Right renal pelvis (tissue), 4 donors: ENCODE data around the gene ARHGEF19. TPM values are rescaled to one million over a fixed set of nuclear protein-coding genes. Genes with fewer than 3 reads are reported as not detected.
"Not testable (repeated sequence)": the region's sequence is repeated elsewhere in the genome, so short reads cannot be mapped to it uniquely, and the experiment has no call there.

Experiments
- DNase-seq, 4 donors: peaks; one replicate each; pipeline ENCODE4 v3.0.0-alpha.2; 2013; ENCODE audit warnings: low read depth in 4 of 4, low spot score in 3 of 4, missing footprints in 1 of 4
- polyA plus RNA-seq, 4 donors: library from polyadenylated mRNA; unstranded; fragments of 120-200 nt; gene quantifications; one replicate each; pipeline ENCODE4 v1.2.1, GENCODE V29; 2013; ENCODE audit not compliant: insufficient read length in 4 of 4

Gene ARHGEF19
- polyA plus RNA-seq, 4 donors, result 17.1 to 22.0 (median 20.8) TPM

DNA sequence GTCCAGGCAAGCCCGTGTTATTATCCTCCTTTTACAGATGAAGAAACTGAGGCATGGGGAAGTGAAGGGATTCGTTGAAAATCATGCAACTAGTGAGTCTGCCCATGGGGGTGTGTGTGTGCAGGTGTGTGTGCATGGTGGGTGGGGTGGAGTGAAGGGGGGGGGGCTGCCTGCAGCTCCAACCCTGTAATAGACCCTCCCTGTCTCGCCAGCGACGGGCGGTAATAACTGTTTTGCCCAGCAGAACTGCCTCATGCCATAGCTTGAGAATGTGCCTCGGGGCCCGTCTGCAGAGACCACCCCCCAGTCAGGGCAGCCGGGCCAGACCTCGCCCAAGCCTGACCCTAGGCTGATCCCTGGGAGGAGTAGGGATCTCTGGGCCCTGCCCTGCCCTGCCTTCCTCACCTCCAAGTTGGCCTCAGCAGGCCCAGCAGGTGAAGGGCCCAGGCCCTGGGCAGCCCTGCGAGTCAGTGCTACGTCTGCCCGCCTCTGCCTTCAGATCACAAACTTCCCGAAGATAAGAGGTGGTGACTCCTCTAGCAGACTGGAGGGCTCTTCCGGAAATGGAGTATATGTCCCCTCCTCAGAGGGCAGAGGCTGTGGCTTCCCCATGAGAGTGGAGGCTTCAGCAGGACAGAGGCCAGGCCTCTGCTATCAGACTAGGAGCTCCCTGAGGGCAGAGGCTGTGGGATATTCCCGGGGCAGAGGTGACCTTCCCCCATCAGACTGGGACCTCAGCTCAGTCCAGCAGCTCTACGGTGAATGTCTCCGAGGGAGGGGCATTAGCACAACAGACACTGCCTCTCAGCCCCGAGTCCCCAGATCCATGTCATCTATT, 40.9 kb downstream of the ARHGEF19 start:
- DNase-seq, result no peak

DNA sequence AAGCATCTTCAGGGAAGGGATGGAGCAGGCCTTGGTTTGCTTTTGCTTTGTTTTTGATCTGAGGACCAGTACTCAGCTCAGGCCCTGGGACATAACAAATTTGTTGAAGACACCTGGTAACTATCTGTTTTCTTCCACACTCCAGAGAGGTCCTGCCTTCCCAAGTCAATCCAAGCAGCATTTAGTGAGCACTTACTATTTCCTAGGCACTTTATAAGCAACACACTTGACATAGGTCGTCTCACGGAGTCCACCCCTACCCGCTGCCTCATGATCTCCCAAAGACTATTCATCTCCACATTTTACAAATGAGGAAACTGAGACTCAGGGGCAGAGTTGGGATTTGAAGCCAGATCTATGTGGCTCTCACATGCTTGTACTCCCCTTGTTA, 42.2 kb downstream of the ARHGEF19 start:
- DNase-seq, result no peak

DNA sequence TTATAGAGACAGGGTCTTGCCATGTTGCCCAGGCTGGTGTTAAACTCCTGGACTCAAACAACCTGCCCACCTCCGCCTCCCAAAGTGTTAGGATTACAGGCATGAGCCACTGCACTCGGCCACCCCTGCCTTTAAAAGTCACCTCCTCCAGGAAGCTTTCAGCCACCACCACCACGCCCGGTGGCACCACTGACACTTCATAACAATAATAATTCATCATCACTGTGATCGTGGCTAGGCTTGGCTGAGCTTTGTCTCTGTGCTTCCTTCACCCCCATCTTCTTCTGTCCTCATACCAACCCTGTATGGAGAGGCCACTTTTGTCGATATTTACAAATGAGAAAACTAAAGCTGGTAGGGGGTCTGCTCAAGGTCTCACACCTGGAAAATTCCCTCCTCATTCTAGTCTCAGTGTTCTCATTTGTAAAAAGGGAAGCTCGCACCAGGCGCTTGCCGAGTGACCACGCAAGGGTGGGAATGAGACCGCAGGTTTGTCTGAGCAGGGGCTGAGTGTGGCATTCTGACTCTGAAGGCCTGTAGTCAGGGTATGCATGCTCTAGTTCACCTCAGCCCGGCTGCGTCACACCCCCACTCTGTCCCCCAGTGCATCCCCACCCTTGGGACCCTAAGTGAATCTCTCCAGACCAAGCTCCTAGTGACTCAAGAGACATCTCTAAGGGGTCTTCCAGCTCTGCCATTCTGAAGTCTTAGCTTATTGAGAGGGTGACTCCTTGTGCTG, 43.7 kb downstream of the ARHGEF19 start:
- no peak for DNase-seq

DNA sequence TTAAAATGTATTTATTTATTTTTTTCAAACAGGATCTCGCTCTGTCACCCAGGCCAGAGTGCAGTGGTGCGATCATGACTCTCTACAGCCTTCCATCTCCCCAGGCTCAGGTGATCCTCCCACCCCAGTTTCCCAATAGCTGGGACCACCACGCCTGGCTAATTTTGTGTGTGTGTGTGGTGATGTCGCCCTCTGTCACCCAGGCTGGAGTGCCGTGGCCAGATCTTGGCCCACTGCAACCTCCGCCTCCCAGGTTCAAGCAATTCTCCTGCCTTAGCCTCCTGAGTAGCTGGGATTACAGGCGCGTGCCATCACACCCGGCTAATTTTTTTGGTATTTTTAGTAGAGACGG, 44.3 kb downstream of the ARHGEF19 start:
- not testable (repeated sequence) for DNase-seq

DNA sequence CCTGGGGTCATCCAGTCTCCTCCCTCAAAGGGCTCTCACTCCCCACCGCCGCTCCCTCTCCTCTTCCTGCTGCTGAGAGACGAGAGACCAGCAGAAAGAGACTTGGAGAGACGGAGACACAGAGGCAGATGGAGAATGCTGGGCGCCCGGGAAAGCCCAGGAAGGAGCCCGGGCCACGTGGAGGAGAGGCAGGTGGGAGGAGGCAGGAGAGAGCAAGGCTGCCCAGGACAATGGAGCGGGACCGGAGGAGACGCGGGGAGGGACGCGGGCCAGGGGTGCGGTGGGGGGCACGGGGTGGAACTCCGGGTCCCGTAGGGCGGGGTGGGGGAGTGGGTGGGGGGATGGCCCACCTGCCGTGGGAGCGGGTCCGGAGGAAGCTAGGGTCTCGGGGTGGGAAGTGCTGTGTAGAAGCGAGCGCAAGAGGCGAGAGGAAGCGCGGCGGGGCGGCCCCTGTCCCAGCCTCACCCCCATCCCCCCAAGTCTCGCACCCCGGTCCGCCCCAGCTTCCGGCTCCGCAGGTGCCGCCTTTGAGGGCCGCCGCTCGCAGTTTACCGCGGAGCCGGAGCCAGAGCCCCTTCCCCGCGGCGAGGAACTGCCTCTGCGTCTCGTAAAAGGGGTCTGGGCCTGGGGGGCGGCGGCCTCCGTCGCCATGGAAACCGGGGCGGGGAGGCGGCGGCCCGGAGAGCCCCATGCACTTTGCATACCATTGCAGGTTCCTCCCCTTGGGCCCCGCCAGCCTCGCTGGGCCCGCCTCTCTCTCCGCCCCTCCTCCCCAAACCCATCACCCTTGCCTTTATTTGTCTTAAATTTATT, 44.9 kb downstream of the ARHGEF19 start:
- DNase-seq, result no peak

DNA sequence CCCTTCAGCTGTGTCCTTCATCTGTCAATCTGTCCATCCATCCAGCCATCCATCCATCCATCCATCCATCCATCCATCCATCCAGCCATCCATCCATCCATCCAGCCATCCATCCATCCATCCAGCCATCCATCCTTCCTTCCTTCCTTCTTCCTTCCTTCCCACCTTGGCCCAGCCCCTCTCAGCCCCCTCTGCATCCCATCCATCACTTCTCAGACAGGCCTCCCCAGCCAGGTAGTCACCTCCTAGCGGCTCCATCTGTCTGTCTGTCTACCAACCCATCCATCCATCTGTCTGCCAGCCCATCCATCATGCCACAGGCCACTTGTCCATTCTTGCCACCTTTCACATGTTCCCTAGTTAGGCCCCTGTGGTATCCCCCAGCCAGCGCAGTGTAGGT, 46.3 kb downstream of the ARHGEF19 start:
- no peak for DNase-seq

DNA sequence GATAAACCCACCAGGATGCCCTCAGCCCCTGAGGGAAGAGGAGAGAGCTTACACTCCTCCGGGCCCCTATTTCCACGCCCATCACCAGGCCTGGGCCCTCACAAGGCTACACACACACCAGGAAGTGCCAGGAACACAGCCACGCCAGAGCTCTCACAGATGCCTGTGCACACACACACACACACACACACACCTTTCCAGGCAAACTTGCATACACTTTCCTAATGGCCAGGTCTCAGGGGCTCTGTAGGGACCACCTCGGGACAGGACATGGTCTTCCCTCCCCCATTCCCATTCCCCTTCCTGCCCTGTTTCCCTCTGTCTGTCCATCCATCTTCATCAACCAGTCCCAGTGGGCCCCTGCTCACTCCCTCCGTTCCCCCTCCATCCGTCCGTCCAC, 46.9 kb downstream of the ARHGEF19 start:
- DNase-seq, result no peak

- DNase-seq, result no peak
These were observed 47.4 kb downstream of the ARHGEF19 start for GRCh38 chr1:16165073-16165364.

- DNase-seq, result no peak
These were observed 48.0 kb downstream of the ARHGEF19 start for GRCh38 chr1:16164213-16165072.

- not testable (repeated sequence) for DNase-seq
These were observed 48.7 kb downstream of the ARHGEF19 start for GRCh38 chr1:16163608-16164212.

- DNase-seq, result no peak
These were observed 50.2 kb downstream of the ARHGEF19 start for GRCh38 chr1:16162163-16162822.

- DNase-seq, result no peak
These were observed 50.7 kb downstream of the ARHGEF19 start for GRCh38 chr1:16161717-16162116.

DNA sequence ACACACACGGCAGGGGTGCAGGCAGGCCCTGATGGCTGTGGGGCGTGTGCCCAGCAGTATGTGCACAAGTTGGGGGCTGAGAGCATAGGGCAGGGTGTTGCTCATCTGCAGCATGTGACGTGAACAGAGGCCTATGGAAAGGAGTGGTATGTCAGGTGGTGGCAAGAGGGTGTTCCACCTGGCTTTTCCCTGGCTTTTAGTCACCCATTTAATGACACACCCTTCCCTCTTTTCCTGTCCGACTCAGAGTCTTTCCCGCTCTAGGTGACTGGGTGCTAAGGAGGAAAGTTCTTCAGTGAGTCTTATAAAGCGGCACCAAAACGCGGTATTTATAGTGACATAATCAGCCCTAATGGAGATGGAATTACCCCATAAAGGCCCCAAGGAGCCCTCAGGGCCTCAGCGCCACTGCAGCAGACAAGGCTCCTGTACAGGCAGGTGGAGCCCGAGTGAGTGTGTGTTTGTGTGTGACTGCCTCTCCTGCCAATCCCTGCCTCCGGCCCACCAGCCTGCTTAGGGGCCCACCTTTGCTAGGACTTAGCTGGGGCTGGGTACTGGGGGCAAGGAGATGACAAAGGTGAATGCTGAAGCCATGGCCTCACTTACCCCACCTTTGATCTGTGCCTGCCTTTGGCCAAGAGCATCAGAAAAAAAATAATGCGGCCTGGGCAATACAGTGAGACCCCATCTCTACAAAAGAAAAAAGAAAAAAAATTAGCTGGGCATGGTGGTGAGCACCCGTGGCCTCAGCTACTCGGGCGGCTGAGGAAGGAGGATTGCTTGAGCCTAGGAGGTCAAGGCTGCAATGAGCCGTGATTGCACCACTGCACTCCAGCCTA, 53.2 kb downstream of the ARHGEF19 start:
- DNase-seq, result no peak

DNA sequence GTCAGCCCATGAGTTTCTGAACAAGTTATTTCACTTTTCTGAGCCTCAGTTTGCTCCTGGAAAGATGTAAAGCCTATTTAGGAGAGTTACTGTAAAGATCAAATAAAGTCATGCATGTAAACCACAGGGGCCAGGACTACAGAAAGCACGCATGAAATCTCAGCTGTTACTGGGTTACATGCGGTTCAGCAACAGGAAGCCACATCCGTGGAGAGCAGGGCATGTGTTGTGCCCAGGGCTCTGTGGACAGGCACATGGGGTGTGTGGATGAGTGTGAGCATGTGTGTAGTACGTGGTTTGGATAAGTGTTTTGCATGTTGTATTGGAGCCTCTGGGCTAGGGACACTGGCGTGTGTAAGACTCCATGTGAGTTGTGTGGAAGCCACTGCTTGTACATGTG, 54.4 kb downstream of the ARHGEF19 start:
- DNase-seq, result no peak

DNA sequence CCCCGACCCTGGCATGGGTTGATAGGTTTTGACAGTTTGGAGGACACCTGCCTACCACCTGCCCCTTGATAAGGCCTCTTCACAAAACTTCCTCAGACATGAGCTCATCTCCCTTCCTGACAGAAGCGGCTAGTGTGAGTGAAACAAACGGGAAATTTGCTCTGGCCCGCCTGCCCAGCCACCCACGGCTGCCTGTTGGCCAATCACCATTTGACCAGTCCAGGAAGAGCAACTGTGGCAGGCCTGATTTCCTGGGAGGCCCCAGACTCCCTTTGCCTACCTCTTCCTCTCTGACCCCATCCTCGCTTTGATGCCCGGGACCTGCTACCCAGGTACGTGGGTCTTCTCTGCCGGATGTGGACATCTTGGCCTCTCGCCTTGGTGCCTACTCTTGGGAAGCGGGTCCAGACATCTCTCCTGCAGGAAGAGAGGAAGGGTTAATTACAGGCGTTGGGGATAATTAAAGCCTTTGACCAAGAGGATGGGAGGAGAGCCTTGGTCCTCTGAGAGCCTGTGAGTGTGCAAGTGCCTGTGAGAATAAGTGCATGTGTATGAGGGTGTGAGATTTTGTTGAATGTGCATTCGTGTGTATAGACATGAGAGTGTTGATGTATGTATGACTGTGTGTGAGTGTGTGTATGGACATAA, 55.5 kb downstream of the ARHGEF19 start:
- no peak for DNase-seq

GRCh38 chr1:16155537-16156410, 56.7 kb downstream of the ARHGEF19 start, which contains the start of gene EPHA2:
Gene EPHA2, minus strand, starts transcription at chr1:16156069. Its CDS starts 137 bp downstream, at chr1:16155932.
- peak; percentile 83 to 91 (median 90) for DNase-seq
